MCF 10A (cell line): ENCODE data around the gene DIDO1. TPM values are rescaled to one million over a fixed set of nuclear protein-coding genes. Genes with fewer than 3 reads are reported as not detected.

Source experiments
- BruUV-seq: library from RNA; stranded (reverse); fragments of 400-500 nt; replicated peaks from 2 replicates; lab custom pipeline; 2021; lab: Mats Ljungman, UMichigan
- CTCF ChIA-PET: fragments of 300-600 bp; sonication (Branson Sonifier 250); formaldehyde crosslinking; extraction: SDS; loops from one replicate; lab custom pipeline; 2021; ENCODE audit warnings: antibody characterized with exemption, inconsistent platforms; lab: Yijun Ruan, JAX
- POLR2A ChIA-PET: fragments of 300-600, 350-650 bp; sonication (Branson Sonifier 250); formaldehyde crosslinking; extraction: SDS; loops from one replicate; lab custom pipeline; 2020; ENCODE audit warnings: antibody characterized with exemption, inconsistent platforms; lab: Yijun Ruan, JAX
- DNase-seq: peaks from one replicate; pipeline ENCODE4 v3.0.0-alpha.2; 2018; ENCODE audit not compliant: unreplicated experiment
- H3K27ac Mint-ChIP-seq: one replicate; pipeline ENCODE4 v1.8.0; 2022; ENCODE audit warnings: mild to moderate bottlenecking, low read depth, mixed read lengths; ENCODE audit not compliant: unreplicated experiment
- H3K27me3 Mint-ChIP-seq: one replicate; pipeline ENCODE4 v1.8.0; 2022; ENCODE audit warnings: mixed read lengths; ENCODE audit not compliant: insufficient read depth, unreplicated experiment
- H3K36me3 Mint-ChIP-seq: one replicate; pipeline ENCODE4 v1.8.0; 2022; ENCODE audit warnings: mild to moderate bottlenecking, moderate library complexity, mixed read lengths; ENCODE audit not compliant: insufficient read depth, unreplicated experiment
- H3K4me1 Mint-ChIP-seq: one replicate; pipeline ENCODE4 v1.8.0; 2022; ENCODE audit warnings: mixed read lengths; ENCODE audit not compliant: insufficient read depth, unreplicated experiment
- H3K4me3 Mint-ChIP-seq: one replicate; pipeline ENCODE4 v1.8.0; 2022; ENCODE audit warnings: mild to moderate bottlenecking, moderate library complexity, mixed read lengths; ENCODE audit not compliant: unreplicated experiment
- H3K9me3 Mint-ChIP-seq: one replicate; pipeline ENCODE4 v1.8.0; 2022; ENCODE audit warnings: mixed read lengths; ENCODE audit not compliant: unreplicated experiment
- intact Hi-C: fragments of 100-400 bp; cut with micrococcal nuclease; formaldehyde crosslinking; loops from 2 replicates; pipeline ENCODE4 v1.14.1; 2022
- total RNA-seq: library from RNA; stranded (reverse); gene quantifications from 2 replicates; pipeline ENCODE4 v1.2.3, GENCODE V29; 2022
- TF ChIP-seq, protein P1 (sequence below): fragments of 200-600 bp; IDR thresholded peaks from one replicate; pipeline ENCODE4 v1.8.0; 2022; ENCODE audit warnings: antibody characterized with exemption, mild to moderate bottlenecking; ENCODE audit not compliant: unreplicated experiment

The DIDO1 gene
- total RNA-seq, 1 experiment from 2014 or later: 36.8 TPM

DNA sequence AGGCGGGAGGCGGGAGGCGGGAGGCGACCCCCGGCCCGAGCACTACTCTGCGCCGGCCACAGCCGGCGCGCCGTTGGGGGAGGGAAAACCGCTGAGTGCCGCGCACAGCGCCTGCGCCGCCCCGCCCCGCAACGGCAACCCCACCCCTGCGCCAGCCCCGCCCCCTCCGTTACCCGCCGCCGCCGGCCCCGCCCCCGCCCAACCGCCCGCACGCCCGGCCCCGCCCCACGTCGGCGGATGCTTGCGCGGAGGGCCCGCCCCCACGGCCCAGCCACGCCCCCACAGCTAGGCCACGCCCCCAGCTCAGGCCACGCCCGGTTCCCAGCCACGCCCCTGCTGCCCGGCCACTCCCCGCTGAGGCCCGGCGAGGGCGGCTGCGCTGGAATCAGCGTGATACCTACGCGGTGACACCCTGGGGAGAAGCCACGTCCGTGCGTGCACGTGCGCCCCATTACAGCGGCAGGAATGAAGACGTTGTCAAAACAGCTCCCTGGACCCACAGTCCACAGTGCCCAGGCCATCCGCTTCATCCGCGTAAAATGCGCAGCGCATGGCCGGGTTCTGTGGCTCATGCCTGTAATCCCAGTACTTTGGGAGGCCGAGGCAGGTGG, 64.5 kb downstream of the DIDO1 start, which contains the start of gene TCFL5:
Gene TCFL5 (minus strand): TSS at position 97 of the 611 bp plus-strand sequence. CDS start 152 bp downstream, outside the sequence.
- TF ChIP-seq, protein P1, sequence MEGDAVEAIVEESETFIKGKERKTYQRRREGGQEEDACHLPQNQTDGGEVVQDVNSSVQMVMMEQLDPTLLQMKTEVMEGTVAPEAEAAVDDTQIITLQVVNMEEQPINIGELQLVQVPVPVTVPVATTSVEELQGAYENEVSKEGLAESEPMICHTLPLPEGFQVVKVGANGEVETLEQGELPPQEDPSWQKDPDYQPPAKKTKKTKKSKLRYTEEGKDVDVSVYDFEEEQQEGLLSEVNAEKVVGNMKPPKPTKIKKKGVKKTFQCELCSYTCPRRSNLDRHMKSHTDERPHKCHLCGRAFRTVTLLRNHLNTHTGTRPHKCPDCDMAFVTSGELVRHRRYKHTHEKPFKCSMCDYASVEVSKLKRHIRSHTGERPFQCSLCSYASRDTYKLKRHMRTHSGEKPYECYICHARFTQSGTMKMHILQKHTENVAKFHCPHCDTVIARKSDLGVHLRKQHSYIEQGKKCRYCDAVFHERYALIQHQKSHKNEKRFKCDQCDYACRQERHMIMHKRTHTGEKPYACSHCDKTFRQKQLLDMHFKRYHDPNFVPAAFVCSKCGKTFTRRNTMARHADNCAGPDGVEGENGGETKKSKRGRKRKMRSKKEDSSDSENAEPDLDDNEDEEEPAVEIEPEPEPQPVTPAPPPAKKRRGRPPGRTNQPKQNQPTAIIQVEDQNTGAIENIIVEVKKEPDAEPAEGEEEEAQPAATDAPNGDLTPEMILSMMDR: no peak
- H3K4me1 Mint-ChIP-seq: peaks cover 17% of the 10 kb centered on the region
- H3K36me3 Mint-ChIP-seq: peaks cover 23% of the 10 kb centered on the region
- ChIA-PET POLR2A (interaction anchor here (0.6 to 3.3 kb wide), 17 partner anchors 8 to 209 kb away, joined by 3 to 20 read pairs (median 5); partner anchors contain the start of genes GID8, MRGBP and OGFR), CTCF (interaction anchor here (0.5 to 1.0 kb wide), 5 partner anchors 53 to 402 kb away, joined by 3 to 6 read pairs (median 3); no protein-coding TSS in a partner anchor)
- DNase-seq: peak; percentile 75
- H3K4me3 Mint-ChIP-seq: peak within 1 kb of the TSS; percentile 64
- no peaks in the 10 kb centered on the region for H3K9me3 Mint-ChIP-seq
- intact Hi-C loops: loop anchor here (5.0 kb wide), 1 partner anchor 40 kb away; no protein-coding TSS in a partner anchor
- H3K27ac Mint-ChIP-seq: peak within 1 kb of the TSS; percentile 5
- peaks cover 10% of the 10 kb centered on the region for H3K27me3 Mint-ChIP-seq
- no TSS peak for BruUV-seq

DNA sequence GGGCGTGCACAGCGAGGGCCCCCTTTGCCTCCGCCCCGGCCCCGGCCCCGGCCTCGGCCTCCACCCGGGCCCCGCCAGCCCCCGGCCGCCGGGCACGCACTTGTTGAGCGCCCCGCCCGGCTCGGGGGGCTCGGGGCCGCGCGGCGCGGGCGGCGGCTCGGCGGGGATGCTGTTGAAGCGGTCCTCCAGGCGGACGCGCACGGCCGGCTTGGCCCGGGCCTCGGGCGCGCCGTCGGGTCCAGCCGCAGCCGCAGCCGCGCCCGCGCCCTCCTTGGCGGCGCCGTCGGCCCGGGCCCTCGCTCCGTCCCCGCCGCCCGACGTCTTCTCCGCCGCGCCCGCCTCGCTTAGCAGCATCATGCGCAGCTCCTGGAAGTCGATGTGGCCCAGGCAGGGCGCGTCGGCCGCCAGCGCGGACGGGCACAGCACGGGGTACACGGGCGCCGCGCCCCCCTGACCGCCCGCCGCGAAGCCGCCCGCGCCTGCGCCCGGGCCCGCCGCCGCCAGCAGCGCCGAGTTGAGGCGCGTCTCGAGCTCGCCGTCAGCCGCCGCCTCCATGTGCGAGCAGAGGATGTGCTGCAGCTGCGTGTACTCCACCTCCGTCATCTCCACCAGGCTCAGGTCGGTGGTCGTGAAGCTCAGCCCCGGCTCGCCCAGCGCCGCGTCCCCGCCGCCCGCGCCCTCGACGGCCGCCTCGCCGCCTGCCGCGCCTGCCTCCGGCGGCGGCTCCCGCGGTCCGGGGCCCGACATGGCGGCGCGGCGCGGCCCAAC, 65.2 kb downstream of the DIDO1 start:
- H3K36me3 Mint-ChIP-seq: peaks cover 28% of the 10 kb centered on the region
- BruUV-seq: no TSS peak
- peaks cover 10% of the 10 kb centered on the region for H3K27me3 Mint-ChIP-seq
- ChIA-PET POLR2A (interaction anchor here (0.7 to 3.3 kb wide), 18 partner anchors 8 to 209 kb away, joined by 3 to 20 read pairs (median 5); partner anchors contain the start of genes GID8, MRGBP and OGFR), CTCF (interaction anchor here (0.6 to 1.5 kb wide), 7 partner anchors 14 to 273 kb away, joined by 3 to 7 read pairs (median 3); no protein-coding TSS in a partner anchor)
- peaks cover 18% of the 10 kb centered on the region for H3K4me1 Mint-ChIP-seq
- H3K27ac Mint-ChIP-seq: no peak overlapping the region
- DNase-seq: no peak
- H3K9me3 Mint-ChIP-seq: no peaks in the 10 kb centered on the region
- TF ChIP-seq, protein P1: no peak
- H3K4me3 Mint-ChIP-seq: peak overlapping the region; percentile 64
- intact Hi-C loops: loop anchor here (5.0 kb wide), 1 partner anchor 39 kb away; no protein-coding TSS in a partner anchor

DNA sequence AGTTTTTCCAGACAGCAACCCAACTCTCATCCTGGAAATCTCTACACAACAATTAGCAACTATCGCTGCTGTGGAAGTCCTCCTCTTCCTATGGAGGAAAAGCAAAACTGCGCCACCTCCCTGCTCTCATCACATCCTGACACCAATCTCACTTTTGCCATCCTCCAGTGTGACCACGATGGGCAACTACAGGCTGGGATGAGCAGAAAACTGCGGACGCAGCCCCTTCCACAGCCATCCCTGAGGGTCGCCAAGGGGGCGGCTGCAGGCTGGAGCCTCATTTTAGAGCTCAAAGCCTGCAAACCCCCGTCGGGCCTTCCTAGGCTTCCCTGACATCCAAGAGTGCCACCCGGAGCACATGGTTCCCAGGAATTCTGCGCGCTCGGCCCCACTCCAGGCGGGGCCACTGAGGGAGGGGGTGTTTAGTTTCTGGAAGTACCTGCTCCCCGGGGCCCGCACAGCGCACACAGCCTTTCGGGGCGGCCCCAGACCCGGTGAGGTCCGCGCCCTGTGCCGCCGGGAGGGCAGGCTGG, 65.8 kb downstream of the DIDO1 start:
- ChIA-PET CTCF (interaction anchor here (0.6 to 1.5 kb wide), 4 partner anchors 15 to 143 kb away, joined by 3 to 7 read pairs (median 4); no protein-coding TSS in a partner anchor), POLR2A (interaction anchor here (0.8 to 3.3 kb wide), 12 partner anchors 11 to 180 kb away, joined by 3 to 20 read pairs (median 6); partner anchors contain the start of genes GID8, MRGBP and OGFR)

More for the DNA sequence above, 65.8 kb downstream of the DIDO1 start:
- TF ChIP-seq, protein P1: no peak
- H3K36me3 Mint-ChIP-seq: peaks cover 30% of the 10 kb centered on the region
- peak overlapping the region; percentile 5 for H3K27ac Mint-ChIP-seq
- peak; percentile 48 for DNase-seq
- BruUV-seq: no TSS peak
- peak overlapping the region; percentile 64 for H3K4me3 Mint-ChIP-seq
- peaks cover 4% of the 10 kb centered on the region for H3K27me3 Mint-ChIP-seq
- intact Hi-C loops: loop anchor here (5.0 kb wide), 1 partner anchor 38 kb away; no protein-coding TSS in a partner anchor
- H3K4me1 Mint-ChIP-seq: peaks cover 18% of the 10 kb centered on the region
- H3K9me3 Mint-ChIP-seq: no peaks in the 10 kb centered on the region
